HepG2 (cell line): ENCODE measurements around the gene TLCD1. TPM values are rescaled to one million over a fixed set of nuclear protein-coding genes. Genes with fewer than 3 reads are reported as not detected.

Experiments used
- IKZF1 ChIP-seq: fragments of 450-650 bp; IDR thresholded peaks from 2 replicates; pipeline ENCODE4 v1.7.1; 2016
- KLF12 ChIP-seq: sonication (generic); formaldehyde crosslinking; IDR thresholded peaks from 2 replicates; pipeline ENCODE4 v1.4.0; 2020; ENCODE audit warnings: missing genetic modification reagents, borderline replicate concordance
- MATR3 ChIP-seq: sonication (generic); formaldehyde crosslinking; IDR thresholded peaks from 2 replicates; pipeline ENCODE4 v1.4.0; 2020; ENCODE audit warnings: missing genetic modification reagents
- MAZ ChIP-seq, 2 experiments: sonication (generic) in 1 of 2; formaldehyde crosslinking in 1 of 2; IDR thresholded peaks; 2 replicates each; pipeline versions ENCODE4 v1.5.0 to v1.6.1; 2012 to 2020; ENCODE audit warnings: low read depth in 2 of 2, mild to moderate bottlenecking in 2 of 2, borderline replicate concordance in 1 of 2, improper control_type of control experiment in 1 of 2, low read length in 1 of 2, missing genetic modification reagents in 1 of 2, moderate library complexity in 1 of 2
- NCOR1 ChIP-seq: fragments of 200-600 bp; sonication (generic); IDR thresholded peaks from 2 replicates; pipeline ENCODE4 v1.7.0; 2017; ENCODE audit warnings: antibody characterized with exemption, low read length, borderline replicate concordance
- NFATC3 ChIP-seq: sonication (generic); formaldehyde crosslinking; IDR thresholded peaks from 2 replicates; pipeline ENCODE4 v1.5.1; 2020; ENCODE audit warnings: mild to moderate bottlenecking, missing genetic modification reagents
- NR1H2 ChIP-seq: sonication (generic); formaldehyde crosslinking; IDR thresholded peaks from 2 replicates; pipeline ENCODE4 v1.8.1; 2022; ENCODE audit warnings: low read depth, missing genetic modification reagents, borderline replicate concordance
- POLR2G ChIP-seq: fragments of 200-400 bp; formaldehyde crosslinking; IDR thresholded peaks from 2 replicates; pipeline ENCODE4 v1.6.1; 2018; ENCODE audit warnings: mild to moderate bottlenecking, low read depth, low read length, moderate library complexity
- SKI ChIP-seq: fragments of 450-650 bp; IDR thresholded peaks from one replicate; pipeline ENCODE4 v1.6.1; 2018; ENCODE audit warnings: mild to moderate bottlenecking; ENCODE audit not compliant: partially characterized antibody
- TBX2 ChIP-seq: sonication (generic); formaldehyde crosslinking; IDR thresholded peaks from 2 replicates; pipeline ENCODE4 v1.5.0; 2020; ENCODE audit warnings: missing genetic modification reagents, mild to moderate bottlenecking, borderline replicate concordance
- TGIF2 ChIP-seq: IDR thresholded peaks from 2 replicates; pipeline ENCODE4 v1.6.1; 2016; ENCODE audit warnings: control low read depth, missing compliant biosample characterization
- TMF1 ChIP-seq: sonication (generic); formaldehyde crosslinking; IDR thresholded peaks from 2 replicates; pipeline ENCODE4 v1.8.1; 2022; ENCODE audit warnings: low read depth, missing genetic modification reagents
- U2AF2 ChIP-seq: fragments of 200-400 bp; formaldehyde crosslinking; IDR thresholded peaks from 2 replicates; pipeline ENCODE4 v1.6.1; 2017; ENCODE audit warnings: low read depth, mild to moderate bottlenecking, low read length
- ZNF235 ChIP-seq: sonication (generic); formaldehyde crosslinking; IDR thresholded peaks from 2 replicates; pipeline ENCODE4 v1.8.1; 2023; ENCODE audit warnings: mild to moderate bottlenecking, missing genetic modification reagents, borderline replicate concordance
- ZNF326 ChIP-seq: sonication (generic); formaldehyde crosslinking; IDR thresholded peaks from 2 replicates; pipeline ENCODE4 v1.4.0; 2020; ENCODE audit warnings: missing genetic modification reagents, borderline replicate concordance
- ZNF329 ChIP-seq: sonication (generic); formaldehyde crosslinking; IDR thresholded peaks from 2 replicates; pipeline ENCODE4 v1.9.0; 2021; ENCODE audit warnings: low read depth, mild to moderate bottlenecking, missing genetic modification reagents
- ZNF629 ChIP-seq: sonication (generic); formaldehyde crosslinking; conservative IDR thresholded peaks from 2 replicates; pipeline ENCODE4 v1.5.0; 2020; ENCODE audit warnings: missing genetic modification reagents
- ZNF841 ChIP-seq: sonication (generic); formaldehyde crosslinking; IDR thresholded peaks from 2 replicates; pipeline ENCODE4 v1.8.1; 2023; ENCODE audit warnings: missing genetic modification reagents, borderline replicate concordance
- ZNF891 ChIP-seq: sonication (generic); formaldehyde crosslinking; IDR thresholded peaks from 2 replicates; pipeline ENCODE4 v1.5.0; 2020; ENCODE audit warnings: mild to moderate bottlenecking, missing genetic modification reagents
- polyA plus RNA-seq, 8 experiments: library from polyadenylated mRNA; depleted of rRNA in 3 of 8; stranded (reverse) in 7 of 8; unstranded in 1 of 8; fragments of >200 nt; fragmentation: Illumina TruSeq in 4 of 8; extraction: Trizol in 4 of 8; gene quantifications; 2 replicates each; pipeline versions ENCODE4 v1.2.1 to v1.2.3, GENCODE V29; 2011 to 2016; ENCODE audit warnings: low read depth in 4 of 8, missing spikeins in 1 of 8, mixed read lengths in 1 of 8; ENCODE audit not compliant: insufficient read depth in 1 of 8
- total RNA-seq, 5 experiments: library from RNA; depleted of rRNA; stranded (reverse); fragments of >200 nt; fragmentation: Illumina TruSeq; extraction: Trizol; gene quantifications; 2 replicates each; pipeline ENCODE4 v1.2.3, GENCODE V29; 2016; ENCODE audit warnings: low read depth in 1 of 5
- TF ChIP-seq, protein P1 (sequence below): sonication (generic); formaldehyde crosslinking; IDR thresholded peaks from 2 replicates; pipeline ENCODE4 v1.4.0; 2020; ENCODE audit warnings: missing genetic modification reagents
- TF ChIP-seq, protein P2 (sequence below): sonication (generic); formaldehyde crosslinking; IDR thresholded peaks from 2 replicates; pipeline ENCODE4 v1.8.1; 2022; ENCODE audit warnings: low read depth, mild to moderate bottlenecking, missing genetic modification reagents
- TF ChIP-seq, protein P3 (sequence below): sonication (generic); formaldehyde crosslinking; IDR thresholded peaks from 2 replicates; pipeline ENCODE4 v1.8.1; 2023; ENCODE audit warnings: mild to moderate bottlenecking, missing genetic modification reagents, borderline replicate concordance
- TF ChIP-seq, protein P4 (sequence below): sonication (generic); formaldehyde crosslinking; IDR thresholded peaks from 2 replicates; pipeline ENCODE4 v1.5.0; 2020; ENCODE audit warnings: missing genetic modification reagents
- TF ChIP-seq, protein P5 (sequence below), 2 experiments: fragments of 450-650 bp in 1 of 2; sonication (generic) in 1 of 2; formaldehyde crosslinking; IDR thresholded peaks; 2 replicates each; pipeline versions ENCODE4 v1.5.0 to v1.8.0; 2020 to 2022; ENCODE audit warnings: mild to moderate bottlenecking in 1 of 2, missing genetic modification reagents in 1 of 2

Gene TLCD1
- total and polyA plus RNA-seq, 2 of the 13 experiments (the other 11 are each of a cell fraction or from before 2014, with no cell fraction given), result 14.9 to 19.6 TPM

DNA sequence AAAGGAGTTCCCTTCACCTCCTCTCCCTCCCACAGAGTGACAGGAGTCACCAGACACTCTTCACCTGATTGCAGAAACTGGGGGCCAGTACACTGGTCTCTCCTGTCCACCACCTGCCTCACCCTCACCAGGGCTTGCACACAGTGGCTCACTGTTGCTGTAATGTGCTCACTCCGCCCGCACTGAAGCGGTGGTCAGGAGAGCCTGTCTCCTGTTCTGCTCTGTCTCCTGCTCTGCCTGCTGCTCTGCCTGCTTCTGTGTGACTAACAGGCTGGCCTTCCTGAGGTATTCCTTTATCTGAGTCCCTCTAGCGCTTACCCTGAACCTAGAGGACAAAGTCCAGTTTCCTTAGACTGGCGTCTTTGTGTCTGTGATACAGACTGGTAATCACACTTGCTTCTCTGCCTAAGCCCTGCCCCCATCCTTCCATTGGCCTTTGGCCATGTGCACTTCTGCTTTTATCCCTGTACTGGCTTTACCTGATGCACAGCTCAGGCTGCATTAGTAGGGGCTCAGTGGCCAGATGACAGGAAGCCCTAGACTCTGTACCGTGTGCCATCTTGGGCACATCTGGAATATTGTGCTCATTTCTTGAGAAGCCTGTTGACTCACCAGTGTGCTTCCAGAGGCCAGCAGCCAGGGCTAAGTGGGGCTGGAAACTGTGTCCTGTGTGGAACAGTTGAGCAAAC, 27.6 kb downstream of the TLCD1 start (continued):
- TF ChIP-seq, protein P1, sequence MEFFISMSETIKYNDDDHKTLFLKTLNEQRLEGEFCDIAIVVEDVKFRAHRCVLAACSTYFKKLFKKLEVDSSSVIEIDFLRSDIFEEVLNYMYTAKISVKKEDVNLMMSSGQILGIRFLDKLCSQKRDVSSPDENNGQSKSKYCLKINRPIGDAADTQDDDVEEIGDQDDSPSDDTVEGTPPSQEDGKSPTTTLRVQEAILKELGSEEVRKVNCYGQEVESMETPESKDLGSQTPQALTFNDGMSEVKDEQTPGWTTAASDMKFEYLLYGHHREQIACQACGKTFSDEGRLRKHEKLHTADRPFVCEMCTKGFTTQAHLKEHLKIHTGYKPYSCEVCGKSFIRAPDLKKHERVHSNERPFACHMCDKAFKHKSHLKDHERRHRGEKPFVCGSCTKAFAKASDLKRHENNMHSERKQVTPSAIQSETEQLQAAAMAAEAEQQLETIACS (CRISPR knock-in tag), result no peak
- TF ChIP-seq MATR3 (CRISPR knock-in tag) (no peak), TBX2 (CRISPR knock-in tag) (peak; percentile 85), ZNF891 (CRISPR knock-in tag) (no peak), ZNF329 (no peak), POLR2G (peak; percentile 88), NFATC3 (CRISPR knock-in tag) (no peak), IKZF1 (no peak), ZNF629 (peak; percentile 63; the same call in 1 of the 2 replicates), SKI (peak; percentile 93), NR1H2 (CRISPR knock-in tag) (no peak), TMF1 (CRISPR knock-in tag) (peak; percentile 51; the same call in 1 of the 2 replicates), MAZ (IDR thresholded peaks at IDR 0.05; ENCODE audit: borderline replicate concordance, low read depth, low read length) (0 out of 2 replicates have a peak, but pooled peaks have one; percentile 9), MAZ (CRISPR knock-in tag; IDR thresholded peaks at IDR 0.05; ENCODE audit: low read depth) (peak; percentile 37), ZNF841 (CRISPR knock-in tag) (0 out of 2 replicates have a peak, but pooled peaks have one; percentile 42), TGIF2 (peak; percentile 62), KLF12 (CRISPR knock-in tag) (no peak), NCOR1 (peak; percentile 97), ZNF326 (CRISPR knock-in tag) (no peak), U2AF2 (no peak), ZNF235 (CRISPR knock-in tag) (no peak)
- TF ChIP-seq, protein P2, sequence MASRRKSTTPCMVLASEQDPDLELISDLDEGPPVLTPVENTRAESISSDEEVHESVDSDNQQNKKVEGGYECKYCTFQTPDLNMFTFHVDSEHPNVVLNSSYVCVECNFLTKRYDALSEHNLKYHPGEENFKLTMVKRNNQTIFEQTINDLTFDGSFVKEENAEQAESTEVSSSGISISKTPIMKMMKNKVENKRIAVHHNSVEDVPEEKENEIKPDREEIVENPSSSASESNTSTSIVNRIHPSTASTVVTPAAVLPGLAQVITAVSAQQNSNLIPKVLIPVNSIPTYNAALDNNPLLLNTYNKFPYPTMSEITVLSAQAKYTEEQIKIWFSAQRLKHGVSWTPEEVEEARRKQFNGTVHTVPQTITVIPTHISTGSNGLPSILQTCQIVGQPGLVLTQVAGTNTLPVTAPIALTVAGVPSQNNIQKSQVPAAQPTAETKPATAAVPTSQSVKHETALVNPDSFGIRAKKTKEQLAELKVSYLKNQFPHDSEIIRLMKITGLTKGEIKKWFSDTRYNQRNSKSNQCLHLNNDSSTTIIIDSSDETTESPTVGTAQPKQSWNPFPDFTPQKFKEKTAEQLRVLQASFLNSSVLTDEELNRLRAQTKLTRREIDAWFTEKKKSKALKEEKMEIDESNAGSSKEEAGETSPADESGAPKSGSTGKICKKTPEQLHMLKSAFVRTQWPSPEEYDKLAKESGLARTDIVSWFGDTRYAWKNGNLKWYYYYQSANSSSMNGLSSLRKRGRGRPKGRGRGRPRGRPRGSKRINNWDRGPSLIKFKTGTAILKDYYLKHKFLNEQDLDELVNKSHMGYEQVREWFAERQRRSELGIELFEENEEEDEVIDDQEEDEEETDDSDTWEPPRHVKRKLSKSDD (CRISPR knock-in tag), result no peak
- TF ChIP-seq, protein P3, sequence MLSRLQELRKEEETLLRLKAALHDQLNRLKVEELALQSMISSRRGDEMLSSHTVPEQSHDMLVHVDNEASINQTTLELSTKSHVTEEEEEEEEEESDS (CRISPR knock-in tag), result peak; percentile 66; the same call in 1 of the 2 replicates
- TF ChIP-seq, protein P4, sequence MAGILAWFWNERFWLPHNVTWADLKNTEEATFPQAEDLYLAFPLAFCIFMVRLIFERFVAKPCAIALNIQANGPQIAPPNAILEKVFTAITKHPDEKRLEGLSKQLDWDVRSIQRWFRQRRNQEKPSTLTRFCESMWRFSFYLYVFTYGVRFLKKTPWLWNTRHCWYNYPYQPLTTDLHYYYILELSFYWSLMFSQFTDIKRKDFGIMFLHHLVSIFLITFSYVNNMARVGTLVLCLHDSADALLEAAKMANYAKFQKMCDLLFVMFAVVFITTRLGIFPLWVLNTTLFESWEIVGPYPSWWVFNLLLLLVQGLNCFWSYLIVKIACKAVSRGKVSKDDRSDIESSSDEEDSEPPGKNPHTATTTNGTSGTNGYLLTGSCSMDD (CRISPR knock-in tag), result no peak
- TF ChIP-seq, protein P5, sequence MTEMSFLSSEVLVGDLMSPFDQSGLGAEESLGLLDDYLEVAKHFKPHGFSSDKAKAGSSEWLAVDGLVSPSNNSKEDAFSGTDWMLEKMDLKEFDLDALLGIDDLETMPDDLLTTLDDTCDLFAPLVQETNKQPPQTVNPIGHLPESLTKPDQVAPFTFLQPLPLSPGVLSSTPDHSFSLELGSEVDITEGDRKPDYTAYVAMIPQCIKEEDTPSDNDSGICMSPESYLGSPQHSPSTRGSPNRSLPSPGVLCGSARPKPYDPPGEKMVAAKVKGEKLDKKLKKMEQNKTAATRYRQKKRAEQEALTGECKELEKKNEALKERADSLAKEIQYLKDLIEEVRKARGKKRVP (CRISPR knock-in tag; IDR thresholded peaks at IDR 0.05), result peak in 1 of 2 experiments; percentile 48; a peak in 1 of 4 replicates
